Coronary artery (tissue), 2 donors: ENCODE results near the gene CAB39L.

Source experiments
- DNase-seq: peaks from one replicate; pipeline ENCODE4 v3.0.0-alpha.2; 2017; ENCODE audit warnings: low spot score
- H3K27ac ChIP-seq, 2 donors: fragments of 200-600 bp; sonication (generic); one replicate each; pipeline ENCODE4 v1.5.1; 2016 to 2019
- H3K4me3 ChIP-seq: fragments of 200-600 bp; sonication (generic); 2 replicates; pipeline ENCODE4 v1.5.1; 2016; ENCODE audit warnings: mild to moderate bottlenecking, moderate library complexity
- CTCF ChIP-seq: fragments of 200-600 bp; sonication (generic); IDR thresholded peaks from one replicate; pipeline ENCODE4 v1.5.1; 2019; ENCODE audit warnings: antibody characterized with exemption

Gene CAB39L

GRCh38 chr13:49302222-49302621, 141.6 kb downstream of the CAB39L start:
- H3K4me3 ChIP-seq, result no peak overlapping the region
- DNase-seq, result no peak
- no peak for TF ChIP-seq CTCF
- H3K27ac ChIP-seq, result peak overlapping the region; percentile 38 to 91

DNA sequence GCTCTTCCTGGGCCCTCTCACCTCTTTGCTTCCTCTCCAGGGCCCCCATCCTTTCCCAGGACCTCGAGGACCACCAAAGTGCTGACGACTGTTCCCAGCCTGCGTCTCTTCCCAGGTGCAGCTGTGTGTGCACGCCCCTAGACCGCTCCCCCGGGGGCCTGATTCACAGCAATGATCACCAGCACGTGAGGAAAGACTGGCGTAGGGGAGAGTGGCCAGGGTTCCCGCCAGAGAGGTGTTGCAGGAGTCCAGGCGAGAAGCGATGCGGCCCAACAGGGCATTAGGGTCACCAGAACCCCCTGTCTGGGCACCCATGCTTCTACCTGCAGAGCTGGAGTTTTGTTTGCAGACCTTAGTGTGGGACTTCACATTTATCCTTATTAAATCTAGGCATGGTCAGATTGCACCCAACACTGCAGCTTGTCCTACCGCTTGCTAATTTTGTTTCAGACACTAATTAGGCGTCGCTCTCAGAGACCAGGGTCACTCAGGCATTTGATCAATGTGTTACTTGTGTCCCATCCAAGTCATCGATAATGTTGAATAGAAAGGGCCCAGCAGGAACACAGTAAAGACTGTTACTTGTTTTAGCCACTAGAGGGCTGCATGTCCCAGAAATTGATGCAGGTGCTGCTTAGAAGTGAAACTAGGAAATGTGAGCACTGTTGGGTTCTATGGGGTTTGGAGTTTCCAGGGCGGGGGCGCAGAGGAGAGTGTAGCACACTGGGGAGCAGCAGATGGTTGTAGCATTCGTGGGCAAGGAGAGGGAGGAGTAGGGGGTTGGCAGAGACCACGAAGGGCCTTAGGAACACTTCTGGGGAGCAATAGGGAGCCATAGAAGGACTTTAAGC, 142.9 kb downstream of the CAB39L start:
- peak; percentile 77 for TF ChIP-seq CTCF
- no peak for DNase-seq
- Histone ChIP-seq H3K27ac (no peak overlapping the region), H3K4me3 (peak overlapping the region; percentile 47)

DNA sequence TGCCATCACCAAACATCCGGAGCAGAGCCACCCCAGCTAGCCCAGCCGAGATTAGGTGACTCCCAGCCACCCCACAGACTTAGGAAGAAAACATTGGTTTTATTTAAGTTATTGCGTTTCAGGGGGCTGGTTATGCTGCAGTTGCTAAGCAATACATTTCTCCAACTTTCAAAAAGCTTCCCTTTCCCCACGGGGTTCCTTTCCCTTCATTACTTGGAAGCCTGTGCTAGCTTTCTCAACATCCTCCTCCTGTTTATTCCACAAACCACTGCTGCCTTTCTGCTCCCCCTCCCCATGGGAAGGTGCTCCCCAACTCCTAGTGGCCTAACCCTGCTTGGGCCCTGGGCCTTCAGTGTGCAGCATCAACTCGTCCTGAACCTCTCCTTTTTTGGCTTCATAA, 143.6 kb downstream of the CAB39L start:
- H3K27ac ChIP-seq, result no peak overlapping the region
- no peak for TF ChIP-seq CTCF
- H3K4me3 ChIP-seq, result no peak overlapping the region
- no peak for DNase-seq

- H3K27ac ChIP-seq, result peak overlapping the region in 1 of 2 donors; percentile 32
These were observed 144.8 kb downstream of the CAB39L start for GRCh38 chr13:49298903-49299605.

GRCh38 chr13:49298416-49298815, 145.4 kb downstream of the CAB39L start:
- TF ChIP-seq CTCF, result no peak
- no peak for DNase-seq
- no peak overlapping the region for H3K27ac ChIP-seq
- H3K4me3 ChIP-seq, result no peak overlapping the region

More at GRCh38 chr13:49298903-49299605, 144.8 kb downstream of the CAB39L start:
- no peak for DNase-seq
- no peak overlapping the region for H3K4me3 ChIP-seq
- TF ChIP-seq CTCF, result no peak

GRCh38 chr13:49297338-49297737, 146.5 kb downstream of the CAB39L start:
- Histone ChIP-seq H3K4me3 (no peak overlapping the region), H3K27ac (no peak overlapping the region)
- TF ChIP-seq CTCF, result no peak
- no peak for DNase-seq
